ENCODE measurements around the gene EHF. TPM values are rescaled to one million over a fixed set of nuclear protein-coding genes. Genes with fewer than 3 reads are reported as not detected.

EHF gene
- total and polyA plus RNA-seq, 2 of the 13 experiments (the other 11 are each of a cell fraction or from before 2014, with no cell fraction given), result 0.04 to 0.46 TPM

DNA sequence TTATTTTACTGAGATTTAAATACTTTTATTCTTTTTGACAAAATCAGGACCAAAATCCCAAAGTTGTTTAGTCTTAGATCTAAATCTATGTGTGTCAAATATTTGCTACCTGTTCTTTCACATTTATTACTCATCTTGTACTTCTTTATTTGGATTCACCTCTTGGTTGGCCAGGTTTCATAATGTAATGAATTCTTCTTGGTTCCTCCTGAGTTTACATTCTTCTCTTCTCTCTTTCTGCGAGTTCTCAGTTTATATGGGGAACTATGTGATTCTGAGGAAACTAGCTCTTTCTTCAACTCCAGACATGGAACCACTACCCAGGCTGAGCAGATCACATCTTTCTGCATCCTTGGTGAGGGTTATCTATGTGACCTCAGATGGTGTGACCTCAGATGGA is 50.2 kb downstream of the EHF start (continued):
- TF ChIP-seq PBX2 (CRISPR knock-in tag; IDR thresholded peaks at IDR 0.05), result no peak

DNA sequence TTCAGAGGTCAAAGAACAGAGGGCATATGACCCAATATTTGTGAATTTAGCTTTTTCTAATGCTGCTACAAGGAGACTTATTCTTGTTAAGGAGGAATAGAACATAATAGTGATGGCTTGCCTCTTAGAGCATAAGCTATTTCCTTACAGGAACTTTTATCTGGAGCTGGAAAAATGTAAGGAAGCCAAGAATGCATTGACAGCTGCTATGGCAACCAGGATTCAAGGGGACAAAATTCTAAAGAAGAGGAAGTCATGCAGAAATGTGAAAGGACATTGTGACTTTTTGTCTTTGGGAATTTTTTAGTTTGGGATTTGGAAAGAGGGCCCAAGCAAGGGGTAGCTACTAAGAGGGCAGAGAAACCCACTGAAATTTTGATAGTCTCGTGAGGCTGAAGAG is 51.1 kb downstream of the EHF start:
- no peak for DNase-seq (ENCODE audit: low spot score)
- no peaks in the 10 kb centered on the region for H3K79me2 ChIP-seq (ENCODE audit: insufficient read depth, low read length)
- H3K4me3 ChIP-seq (replicated peaks in 1 of 3; ENCODE audit: insufficient read depth in 1 of 3, low read depth in 2 of 3, low read length in 3 of 3), result no peak overlapping the region
- no peaks in the 10 kb centered on the region for H4K20me1 ChIP-seq (ENCODE audit: insufficient read depth, low read length)
- H3K27ac ChIP-seq (ENCODE audit: extremely low read length, insufficient read depth, low read length), result no peak overlapping the region
- intact Hi-C loops (cut with micrococcal nuclease; ENCODE audit: unreplicated experiment), result no loop called here
- TF ChIP-seq, protein P1, sequence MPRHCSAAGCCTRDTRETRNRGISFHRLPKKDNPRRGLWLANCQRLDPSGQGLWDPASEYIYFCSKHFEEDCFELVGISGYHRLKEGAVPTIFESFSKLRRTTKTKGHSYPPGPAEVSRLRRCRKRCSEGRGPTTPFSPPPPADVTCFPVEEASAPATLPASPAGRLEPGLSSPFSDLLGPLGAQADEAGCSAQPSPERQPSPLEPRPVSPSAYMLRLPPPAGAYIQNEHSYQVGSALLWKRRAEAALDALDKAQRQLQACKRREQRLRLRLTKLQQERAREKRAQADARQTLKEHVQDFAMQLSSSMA (CRISPR knock-in tag; IDR thresholded peaks at IDR 0.05), result no peak
- TF ChIP-seq ZNF737 (CRISPR knock-in tag; IDR thresholded peaks at IDR 0.05; ENCODE audit: borderline replicate concordance) (no peak), DNMT3B (CRISPR knock-in tag; conservative IDR thresholded peaks at IDR 0.05) (no peak), REXO4 (CRISPR knock-in tag; IDR thresholded peaks at IDR 0.05; ENCODE audit: borderline replicate concordance) (no peak)
- no peaks in the 10 kb centered on the region for H3K9me3 ChIP-seq (ENCODE audit: low read length)
- in situ Hi-C loops (cut with HindIII; ENCODE audit: extremely low pct_ligation_motif_present, low pct_unique_long_range_greater_than_20kb), result no loop called here
- BruUV-seq (replicated peaks), result no TSS peak
- peaks cover 56% of the 10 kb centered on the region for H3K4me1 ChIP-seq (ENCODE audit: insufficient read depth, low read length)
- H2AFZ ChIP-seq (ENCODE audit: low read length), result no peak overlapping the region
- no peak for FAIRE-seq
- no peaks in the 10 kb centered on the region for H3K27me3 ChIP-seq (ENCODE audit: control insufficient read depth in 1 of 2, insufficient read depth in 2 of 2, low read length in 2 of 2)
- no peaks in the 10 kb centered on the region for H3K36me3 ChIP-seq (replicated peaks in 1 of 2; ENCODE audit: control insufficient read depth in 1 of 2, insufficient read depth in 2 of 2, low read length in 2 of 2)
- H3K9ac ChIP-seq (ENCODE audit: insufficient read depth, low read depth, low read length), result no peak overlapping the region
- CTCF ChIA-PET (ENCODE audit: low intra/inter-chr PET ratio, low total read pairs), result no interaction called here
- H3K4me2 ChIP-seq (ENCODE audit: low read depth, low read length), result no peak overlapping the region
- no peak for ATAC-seq
- POLR2A ChIA-PET, result interaction anchor here (1.1 kb wide), 1 partner anchor 17 kb away, joined by 3 read pairs; no protein-coding TSS in a partner anchor
- WGBS (ENCODE audit: low lambda C conversion rate), result 93% methylated on average over 1 of the region's 1 CpG

DNA sequence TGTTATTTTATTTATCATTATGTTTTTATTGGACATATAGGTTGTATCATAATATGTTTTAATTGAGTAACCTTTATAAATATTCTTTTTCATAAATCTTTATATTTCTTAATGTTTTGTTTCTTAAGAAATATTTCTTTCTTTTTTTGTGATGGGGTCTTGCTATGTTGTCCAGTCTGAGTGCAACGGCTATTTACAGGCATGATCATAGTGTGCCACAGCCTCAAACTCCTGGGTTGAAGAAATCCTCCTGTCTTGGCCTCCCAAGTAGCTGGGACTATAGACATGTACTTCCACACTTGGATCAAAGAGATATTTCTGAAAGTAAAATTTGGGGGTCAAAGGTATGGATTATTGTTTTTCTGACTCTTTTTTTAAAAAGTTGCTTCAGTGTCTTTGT is 53.1 kb downstream of the EHF start:
- Histone ChIP-seq H3K27ac (ENCODE audit: extremely low read length, insufficient read depth, low read length) (no peak overlapping the region), H3K9me3 (ENCODE audit: low read length) (no peaks in the 10 kb centered on the region), H3K9ac (ENCODE audit: insufficient read depth, low read depth, low read length) (no peak overlapping the region), H4K20me1 (ENCODE audit: insufficient read depth, low read length) (no peaks in the 10 kb centered on the region), H2AFZ (ENCODE audit: low read length) (no peak overlapping the region), H3K4me1 (ENCODE audit: insufficient read depth, low read length) (peaks cover 35% of the 10 kb centered on the region), H3K36me3 (replicated peaks in 1 of 2; ENCODE audit: control insufficient read depth in 1 of 2, insufficient read depth in 2 of 2, low read length in 2 of 2) (no peaks in the 10 kb centered on the region), H3K4me2 (ENCODE audit: low read depth, low read length) (no peak overlapping the region), H3K4me3 (replicated peaks in 1 of 3; ENCODE audit: insufficient read depth in 1 of 3, low read depth in 2 of 3, low read length in 3 of 3) (no peak overlapping the region), H3K27me3 (ENCODE audit: control insufficient read depth in 1 of 2, insufficient read depth in 2 of 2, low read length in 2 of 2) (no peaks in the 10 kb centered on the region), H3K79me2 (ENCODE audit: insufficient read depth, low read length) (no peaks in the 10 kb centered on the region)
- 3% methylated on average over 1 of the region's 1 CpG for WGBS (ENCODE audit: low lambda C conversion rate)
- no peak for ATAC-seq
- ChIA-PET POLR2A (no interaction called here), CTCF (ENCODE audit: low intra/inter-chr PET ratio, low total read pairs) (no interaction called here)
- intact Hi-C loops (cut with micrococcal nuclease; ENCODE audit: unreplicated experiment), result no loop called here
- TF ChIP-seq ZXDC (CRISPR knock-in tag; IDR thresholded peaks at IDR 0.05), result no peak
- TF ChIP-seq ZNF879 (CRISPR knock-in tag; IDR thresholded peaks at IDR 0.05), result no peak
- TF ChIP-seq ZNF121 (CRISPR knock-in tag; IDR thresholded peaks at IDR 0.05), result peak; percentile 65
- no peak for DNase-seq (ENCODE audit: low spot score)
- in situ Hi-C loops (cut with HindIII; ENCODE audit: extremely low pct_ligation_motif_present, low pct_unique_long_range_greater_than_20kb), result no loop called here
- FAIRE-seq, result no peak
- no TSS peak for BruUV-seq (replicated peaks)

All from HepG2 (cell line).